HFF-Myc (cell line): ENCODE data around the gene POLR1G.

ENCODE experiments used
- DNase-seq: peaks from one replicate; pipeline ENCODE4 v3.0.0-alpha.2; 2011; ENCODE audit warnings: low read depth; ENCODE audit errors: extremely low read depth
- H3K4me3 ChIP-seq: replicated peaks from 2 replicates; pipeline ENCODE4 v1.5.1; 2011; ENCODE audit warnings: low read depth, mild to moderate bottlenecking, control low read depth, low read length
- TF ChIP-seq, protein P1 (sequence below): IDR thresholded peaks from 2 replicates; pipeline ENCODE4 v1.5.1; 2012; ENCODE audit warnings: mild to moderate bottlenecking, low read depth, low read length, control low read depth; ENCODE audit errors: missing control alignments

POLR1G gene, protein sequence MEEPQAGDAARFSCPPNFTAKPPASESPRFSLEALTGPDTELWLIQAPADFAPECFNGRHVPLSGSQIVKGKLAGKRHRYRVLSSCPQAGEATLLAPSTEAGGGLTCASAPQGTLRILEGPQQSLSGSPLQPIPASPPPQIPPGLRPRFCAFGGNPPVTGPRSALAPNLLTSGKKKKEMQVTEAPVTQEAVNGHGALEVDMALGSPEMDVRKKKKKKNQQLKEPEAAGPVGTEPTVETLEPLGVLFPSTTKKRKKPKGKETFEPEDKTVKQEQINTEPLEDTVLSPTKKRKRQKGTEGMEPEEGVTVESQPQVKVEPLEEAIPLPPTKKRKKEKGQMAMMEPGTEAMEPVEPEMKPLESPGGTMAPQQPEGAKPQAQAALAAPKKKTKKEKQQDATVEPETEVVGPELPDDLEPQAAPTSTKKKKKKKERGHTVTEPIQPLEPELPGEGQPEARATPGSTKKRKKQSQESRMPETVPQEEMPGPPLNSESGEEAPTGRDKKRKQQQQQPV

DNA sequence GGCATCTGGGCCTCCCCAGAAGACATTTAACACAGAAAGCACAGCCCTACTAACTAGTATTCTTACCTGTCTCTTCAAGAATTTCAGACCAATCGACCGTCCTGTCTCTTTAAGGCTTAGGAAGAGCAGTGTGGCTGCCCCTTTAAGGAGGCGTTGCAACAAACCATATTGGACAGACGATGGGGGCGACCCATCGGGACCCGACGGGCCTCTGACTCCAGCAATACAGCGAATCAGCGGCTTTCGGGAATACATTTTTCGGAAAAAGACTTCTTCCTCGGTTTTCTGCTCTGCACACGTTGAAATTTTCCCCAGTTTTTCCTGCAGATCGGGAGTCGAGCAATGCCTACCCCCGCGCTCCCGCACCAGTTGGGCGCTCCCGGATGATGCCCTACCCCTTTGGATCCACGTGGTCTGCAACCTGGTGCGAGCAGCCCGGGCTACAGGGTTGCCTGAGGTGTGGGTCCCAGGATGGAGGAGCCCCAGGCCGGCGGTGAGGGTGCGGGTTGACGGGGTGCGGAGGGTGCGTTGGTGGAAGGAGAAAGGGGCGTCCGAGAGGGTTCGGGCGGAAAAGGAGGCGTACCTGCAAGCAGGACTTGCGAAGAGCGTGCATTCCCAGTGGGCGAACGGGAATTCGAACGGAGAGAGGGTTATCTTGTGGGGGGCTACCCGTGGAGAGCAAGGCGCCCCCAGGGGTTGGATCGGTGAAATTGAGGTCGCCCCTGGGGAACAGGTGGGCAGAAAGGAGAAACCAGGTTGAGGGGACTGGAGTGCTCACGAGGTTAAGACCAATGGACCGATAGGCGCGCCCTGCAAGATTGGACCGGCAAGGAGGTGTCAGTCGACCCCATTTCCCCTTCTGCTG is at the start of gene POLR1G:
POLR1G (plus strand) TSS at position 419 of the 865 bp plus-strand sequence; CDS start at position 472, 53 bp downstream.
- peak; percentile 61 for DNase-seq
- peak within 1 kb of the TSS; percentile 82 for H3K4me3 ChIP-seq
- TF ChIP-seq, protein P1, sequence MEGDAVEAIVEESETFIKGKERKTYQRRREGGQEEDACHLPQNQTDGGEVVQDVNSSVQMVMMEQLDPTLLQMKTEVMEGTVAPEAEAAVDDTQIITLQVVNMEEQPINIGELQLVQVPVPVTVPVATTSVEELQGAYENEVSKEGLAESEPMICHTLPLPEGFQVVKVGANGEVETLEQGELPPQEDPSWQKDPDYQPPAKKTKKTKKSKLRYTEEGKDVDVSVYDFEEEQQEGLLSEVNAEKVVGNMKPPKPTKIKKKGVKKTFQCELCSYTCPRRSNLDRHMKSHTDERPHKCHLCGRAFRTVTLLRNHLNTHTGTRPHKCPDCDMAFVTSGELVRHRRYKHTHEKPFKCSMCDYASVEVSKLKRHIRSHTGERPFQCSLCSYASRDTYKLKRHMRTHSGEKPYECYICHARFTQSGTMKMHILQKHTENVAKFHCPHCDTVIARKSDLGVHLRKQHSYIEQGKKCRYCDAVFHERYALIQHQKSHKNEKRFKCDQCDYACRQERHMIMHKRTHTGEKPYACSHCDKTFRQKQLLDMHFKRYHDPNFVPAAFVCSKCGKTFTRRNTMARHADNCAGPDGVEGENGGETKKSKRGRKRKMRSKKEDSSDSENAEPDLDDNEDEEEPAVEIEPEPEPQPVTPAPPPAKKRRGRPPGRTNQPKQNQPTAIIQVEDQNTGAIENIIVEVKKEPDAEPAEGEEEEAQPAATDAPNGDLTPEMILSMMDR: no peak

DNA sequence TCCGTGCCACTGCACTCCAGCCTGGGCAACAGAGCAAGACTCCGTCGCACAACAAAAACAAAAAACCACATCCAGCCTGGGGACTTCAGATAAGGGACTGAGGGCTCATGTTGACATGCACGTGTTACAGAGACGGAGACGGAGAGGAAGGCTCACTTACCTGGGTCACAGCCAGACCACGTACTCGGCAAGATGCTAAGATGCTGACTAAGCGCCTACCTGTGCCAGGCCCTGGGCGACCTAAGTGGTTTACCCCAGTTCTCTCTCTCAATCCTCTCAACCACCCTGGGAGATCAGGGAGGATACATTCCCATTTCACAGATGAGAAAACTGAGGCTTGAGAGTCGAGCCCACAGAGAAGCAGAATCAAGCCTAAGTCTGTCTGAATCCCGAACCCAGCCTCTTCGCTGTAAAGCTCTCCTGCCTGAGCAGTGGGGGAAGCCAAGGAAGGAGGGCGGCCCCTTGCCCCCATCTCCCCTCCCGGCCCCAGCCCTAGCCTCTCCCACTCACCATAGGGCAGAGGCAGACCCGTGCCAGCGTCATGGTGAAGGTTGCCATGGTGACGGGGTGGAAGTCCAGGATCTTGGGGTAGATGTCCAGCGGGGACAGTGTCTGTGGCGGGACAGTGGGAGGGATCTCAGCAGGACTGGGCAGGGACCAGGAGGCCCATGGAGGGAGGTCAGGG is 49.5 kb upstream of the POLR1G start:
- no peak for DNase-seq
- TF ChIP-seq, protein P1: no peak
- H3K4me3 ChIP-seq: no peak overlapping the region

DNA sequence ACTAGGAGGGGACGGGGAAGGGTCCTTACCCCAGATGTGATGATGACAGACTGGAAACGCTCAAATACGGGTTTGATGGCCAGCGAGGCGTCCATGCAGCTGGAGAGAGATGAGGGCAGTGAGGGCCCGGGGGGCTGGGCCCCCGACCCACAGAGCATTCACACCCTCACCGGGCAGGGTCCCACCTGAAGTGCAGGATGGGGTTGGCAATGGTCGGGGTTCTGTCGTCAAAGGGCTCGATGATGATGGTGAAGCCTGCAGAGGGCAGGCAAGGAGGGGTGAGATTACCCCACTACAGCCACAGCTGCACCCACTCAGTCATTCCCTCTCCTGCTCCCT is 49.0 kb upstream of the POLR1G start:
- no peak overlapping the region for H3K4me3 ChIP-seq
- no peak for DNase-seq
- TF ChIP-seq, protein P1: no peak

DNA sequence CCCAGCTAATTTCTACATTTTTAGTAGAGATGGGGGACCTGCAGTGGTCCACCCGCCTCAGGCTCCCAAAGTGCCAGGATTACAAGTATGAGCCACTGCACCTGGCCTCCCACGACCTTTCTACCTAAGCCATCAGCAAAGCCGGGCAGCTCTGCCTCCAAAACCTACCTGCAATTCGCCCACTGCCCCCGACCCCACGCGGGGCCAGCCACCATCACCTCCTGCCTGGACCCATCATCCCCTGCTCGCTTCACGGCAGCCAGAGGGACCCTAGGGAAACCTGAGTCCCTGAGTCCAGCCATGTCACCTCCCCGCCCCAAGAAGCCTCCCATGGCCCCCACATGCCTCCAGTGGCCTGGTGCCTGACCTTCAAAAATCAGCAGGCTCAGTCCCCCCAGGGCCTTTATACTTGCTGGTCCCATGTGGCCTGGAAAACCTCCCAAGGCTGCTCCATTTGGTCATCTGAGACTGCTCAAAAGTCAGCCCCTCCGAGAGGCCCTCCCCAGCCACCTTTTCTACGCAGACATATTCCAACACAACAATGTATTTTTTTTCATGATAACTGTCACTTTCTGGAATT is 48.1 kb upstream of the POLR1G start:
- H3K4me3 ChIP-seq: no peak overlapping the region
- TF ChIP-seq, protein P1: no peak
- DNase-seq: no peak

DNA sequence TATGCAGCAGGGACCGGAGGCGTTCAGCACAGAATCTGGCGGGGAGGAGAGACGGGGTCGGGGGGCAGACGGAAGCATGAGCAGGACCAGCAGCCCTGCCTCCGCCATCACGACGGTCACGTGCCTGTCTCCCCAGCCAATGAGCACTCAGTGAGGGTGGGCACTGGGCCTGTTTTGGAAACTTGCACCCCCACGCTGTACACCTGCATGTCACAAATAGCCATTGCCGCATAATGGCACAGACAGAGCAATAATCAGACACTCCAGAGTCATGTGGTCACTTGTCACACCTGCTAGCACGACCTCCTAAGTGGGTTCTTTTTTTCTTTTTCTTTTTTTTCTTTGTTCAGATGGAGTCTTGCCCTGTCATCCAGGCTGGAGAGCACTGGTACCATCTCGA is 44.8 kb upstream of the POLR1G start:
- no peak for DNase-seq
- TF ChIP-seq, protein P1: no peak
- H3K4me3 ChIP-seq: no peak overlapping the region

DNA sequence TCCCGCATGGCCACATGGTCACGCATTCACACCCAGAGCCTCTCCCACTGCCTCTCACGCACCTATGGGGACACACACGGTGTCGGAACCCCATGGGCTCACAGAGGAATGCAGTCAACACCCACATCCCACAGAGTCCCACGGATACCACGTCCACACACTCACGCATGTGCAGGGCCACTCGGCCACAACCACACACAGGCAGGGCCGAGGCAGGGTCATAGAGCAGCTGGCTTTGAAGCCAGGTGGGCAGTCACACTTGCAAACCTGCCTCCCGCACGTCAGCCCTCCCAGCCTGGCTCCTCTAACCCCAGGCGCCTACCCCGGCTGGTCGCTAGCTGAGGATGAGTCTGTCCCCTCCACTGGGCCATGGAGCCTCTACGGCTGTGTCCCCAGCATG is 44.2 kb upstream of the POLR1G start:
- TF ChIP-seq, protein P1: no peak
- DNase-seq: no peak
- no peak overlapping the region for H3K4me3 ChIP-seq
